HG03439 (cell line): ENCODE data around the gene ZNF236.
A peak's percentile ranks its signal among the peaks of the same experiment; 100 is the strongest.

Experiments used
- ATAC-seq: cut with Tn5 transposase; IDR thresholded peaks from one replicate; pipeline ENCODE4 v1.9.1; 2021; ENCODE audit warnings: mild to moderate bottlenecking, moderate library complexity; ENCODE audit not compliant: unreplicated experiment

The ZNF236 gene

DNA sequence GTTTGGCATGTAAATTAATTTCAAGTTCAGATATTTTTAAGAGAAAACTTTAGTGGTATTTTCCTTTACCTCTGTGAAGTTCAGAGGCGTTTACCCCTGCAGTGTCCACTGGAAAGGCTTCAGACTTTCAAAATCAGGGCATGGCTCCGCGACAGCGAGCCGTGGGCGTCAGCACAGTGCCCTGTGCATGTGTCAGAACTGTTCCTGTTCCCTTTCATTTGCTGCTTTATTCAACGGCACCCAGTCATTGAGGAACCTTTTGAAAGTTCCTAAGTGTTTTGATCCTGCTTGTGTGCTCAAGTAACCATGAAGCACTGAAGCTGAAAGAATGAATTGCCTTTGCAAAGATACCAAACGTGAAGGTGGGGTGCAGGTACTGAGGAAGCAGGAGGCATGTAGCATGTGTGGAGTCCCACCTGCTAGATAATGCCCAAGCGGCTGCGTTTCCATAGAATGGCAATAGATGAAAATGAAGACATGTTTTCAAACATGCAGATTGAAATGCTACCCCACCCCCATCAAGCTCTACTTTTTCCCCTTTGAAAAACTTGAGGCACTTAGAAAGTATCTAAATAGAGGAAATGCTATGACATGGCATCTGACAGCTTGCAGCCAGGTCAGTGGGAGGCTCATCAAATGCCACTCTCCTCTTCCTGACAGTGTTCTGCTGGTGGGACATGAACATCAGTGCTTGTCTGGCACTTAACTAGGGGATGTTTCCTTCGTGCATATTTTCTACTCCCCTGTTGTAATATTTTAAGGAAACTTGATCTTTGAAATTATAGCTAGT, 148.6 kb downstream of the ZNF236 start:
- no peak for ATAC-seq

DNA sequence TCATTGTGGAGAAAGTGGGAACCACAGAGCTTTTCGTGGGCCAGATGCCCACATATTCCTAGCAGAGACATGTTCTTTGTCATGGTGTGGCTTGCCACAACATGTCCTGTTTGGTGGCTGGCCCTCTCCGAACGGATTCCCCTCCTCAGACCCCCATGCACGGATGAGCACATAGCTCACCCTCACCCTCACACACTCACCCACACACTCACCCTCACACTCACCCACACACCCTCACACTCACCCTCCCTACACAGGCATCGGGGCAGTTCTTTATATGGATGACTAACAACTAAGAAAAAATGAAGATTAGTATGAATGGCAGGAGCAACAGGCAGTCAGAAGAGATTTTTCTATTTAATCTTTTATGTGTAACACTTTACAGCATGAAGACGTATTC, 149.9 kb downstream of the ZNF236 start:
- no peak for ATAC-seq

DNA sequence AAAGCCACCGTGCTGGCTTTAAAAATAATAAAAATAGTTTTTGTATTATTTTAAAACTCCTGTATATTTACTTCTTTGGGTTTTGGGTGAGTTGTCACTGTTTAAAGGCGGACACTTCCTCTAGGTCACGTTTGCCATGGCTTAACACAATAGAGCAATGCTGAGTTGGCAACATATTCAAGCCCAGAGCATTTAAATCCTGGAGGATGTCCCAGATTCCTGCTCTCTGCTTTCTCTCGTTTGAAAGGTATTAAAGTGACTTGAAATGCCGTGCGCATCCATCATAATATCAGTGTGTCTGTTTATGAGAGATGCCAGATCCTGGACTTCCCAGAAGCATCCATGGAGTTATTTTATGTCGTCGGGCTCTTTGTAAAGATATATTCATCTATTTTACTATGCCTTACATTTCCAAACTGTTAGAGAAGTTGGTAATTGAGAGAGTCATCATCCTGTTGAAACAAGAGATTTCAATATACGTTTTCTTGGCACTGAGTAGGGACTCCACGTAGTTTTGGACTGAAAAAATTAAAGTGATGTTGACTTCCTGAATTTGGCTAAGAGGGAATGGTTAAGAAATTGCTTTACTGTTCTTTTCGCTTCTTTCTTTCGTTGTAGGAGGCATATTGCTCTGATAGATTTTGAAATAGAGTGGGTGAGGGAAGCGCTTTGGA, 150.6 kb downstream of the ZNF236 start:
- ATAC-seq: no peak

- no peak for ATAC-seq
Measured at GRCh38 chr18:76973520-76974266, 151.3 kb downstream of the ZNF236 start.

- ATAC-seq: no peak
Measured at GRCh38 chr18:76974386-76974785, 152.0 kb downstream of the ZNF236 start.

DNA sequence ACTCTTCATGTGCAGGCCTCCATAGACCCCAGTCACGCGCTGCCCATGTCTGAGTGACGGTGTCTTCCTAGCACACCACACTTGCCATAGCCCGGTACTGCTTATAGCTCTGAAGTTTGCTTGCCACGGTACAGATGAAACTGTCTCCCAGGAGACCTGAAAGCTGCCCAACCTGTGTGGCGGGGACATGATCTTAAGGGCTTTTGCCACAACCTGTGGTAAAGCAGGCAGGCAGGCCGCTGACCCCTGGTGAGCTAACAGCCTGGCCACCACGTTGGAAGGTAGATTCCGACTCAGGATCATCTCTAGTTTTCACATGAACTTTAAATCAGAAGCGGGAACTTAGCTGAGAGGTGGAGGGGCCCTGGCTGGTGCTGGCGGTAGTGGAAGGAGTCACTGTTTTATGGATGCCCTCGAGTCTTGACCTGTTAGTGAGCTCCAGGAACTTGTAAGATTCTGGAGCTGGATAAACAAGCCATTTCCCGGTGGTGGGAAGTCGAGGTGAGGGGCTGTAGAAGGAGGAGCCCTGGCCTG, 153.3 kb downstream of the ZNF236 start:
- no peak for ATAC-seq

DNA sequence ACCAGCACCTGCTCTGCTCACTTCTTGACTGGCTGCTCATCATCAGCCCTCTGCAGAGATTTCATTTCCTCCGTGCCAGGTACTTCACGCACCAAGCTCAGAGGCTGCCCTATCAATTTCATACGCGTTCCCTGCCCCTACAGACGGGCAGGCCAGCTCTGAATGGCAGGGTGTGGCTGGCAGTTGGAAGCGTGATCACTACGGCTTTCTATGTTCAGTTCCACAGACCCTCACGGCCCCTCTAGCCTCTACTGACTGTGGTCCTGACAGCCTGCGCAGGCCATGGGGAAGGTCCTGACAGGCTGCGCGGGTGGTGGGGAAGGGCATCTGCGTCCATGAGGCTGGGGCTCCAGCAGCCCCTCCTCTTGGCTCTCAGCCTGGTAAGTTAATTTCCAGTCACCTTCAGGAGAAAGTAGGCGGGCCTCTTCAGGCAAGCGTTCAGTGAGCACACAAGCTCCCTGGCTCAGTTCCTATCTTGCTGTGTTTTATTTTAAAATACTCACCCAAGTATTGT, 154.8 kb downstream of the ZNF236 start:
- ATAC-seq: no peak

- no peak for ATAC-seq
Measured at GRCh38 chr18:76977684-76978232, 155.4 kb downstream of the ZNF236 start.

DNA sequence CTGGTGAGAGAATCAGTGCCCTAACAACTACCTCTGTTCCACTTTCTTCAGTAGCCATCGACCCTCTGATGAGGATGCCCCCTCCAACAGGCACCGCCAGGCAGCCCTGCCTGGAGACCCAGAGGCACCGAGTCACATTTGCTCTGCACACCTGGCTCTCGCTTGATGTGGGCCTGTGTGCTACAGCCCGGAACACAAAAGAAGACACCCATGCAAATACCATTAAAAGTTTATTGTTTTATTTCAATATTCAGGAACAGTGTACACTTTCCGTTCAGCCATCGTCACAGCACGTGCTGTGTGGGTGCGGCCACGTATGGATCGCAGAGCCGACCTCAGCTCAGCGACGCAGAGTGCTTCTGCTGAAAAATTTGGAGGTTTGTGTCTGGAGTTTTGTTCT, 156.3 kb downstream of the ZNF236 start:
- ATAC-seq: no peak

DNA sequence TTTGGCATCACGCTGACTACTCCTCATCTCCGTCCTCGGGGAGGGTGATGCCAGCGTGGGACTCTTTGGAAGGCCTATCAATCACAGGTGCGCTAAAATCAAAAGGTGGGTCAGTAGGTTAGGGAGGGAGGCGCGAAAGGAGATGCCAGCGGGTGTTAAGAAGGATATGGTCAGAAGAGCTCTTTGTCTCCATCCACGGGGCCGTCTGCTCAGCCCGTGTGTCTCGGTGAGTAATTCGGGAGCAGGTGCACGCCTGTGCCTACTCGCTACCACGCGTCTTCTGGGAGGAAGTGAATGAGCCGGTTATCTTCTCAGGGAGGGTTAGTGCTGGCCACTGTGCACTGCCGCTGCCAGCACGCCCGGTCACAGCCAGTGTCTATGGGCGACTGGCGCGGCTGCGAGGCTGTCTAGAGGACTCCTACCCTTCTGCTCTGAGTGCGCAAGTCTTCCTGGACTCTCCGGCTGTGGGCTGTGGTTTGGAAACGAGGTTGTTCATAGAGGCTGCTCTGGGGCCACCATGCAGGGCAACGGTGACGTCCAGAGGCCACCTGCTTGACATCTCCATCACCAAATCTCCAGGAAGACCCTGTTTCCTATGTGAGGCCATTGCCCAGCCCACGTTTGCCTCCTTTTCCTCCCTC, 156.9 kb downstream of the ZNF236 start:
- ATAC-seq: no peak

DNA sequence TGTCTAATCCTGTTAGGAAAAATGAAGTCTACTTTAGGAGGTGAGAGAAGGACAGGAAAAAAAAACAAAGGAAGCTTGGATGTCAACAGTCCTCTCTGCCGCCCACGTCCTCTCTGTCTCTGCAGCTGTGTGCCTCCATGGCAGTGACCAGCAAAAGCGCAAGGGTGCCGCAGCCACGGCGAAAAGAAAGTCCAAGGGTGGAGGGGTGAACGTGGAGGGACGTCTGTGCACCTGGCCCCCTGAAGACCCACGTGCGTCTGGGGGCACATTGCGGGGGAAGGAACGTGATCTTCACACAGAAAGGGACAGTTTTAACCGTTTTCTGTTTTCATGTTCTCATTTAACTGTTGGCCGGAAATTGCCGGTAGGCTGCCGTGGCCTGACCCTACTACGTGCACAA, 157.5 kb downstream of the ZNF236 start:
- ATAC-seq: no peak

DNA sequence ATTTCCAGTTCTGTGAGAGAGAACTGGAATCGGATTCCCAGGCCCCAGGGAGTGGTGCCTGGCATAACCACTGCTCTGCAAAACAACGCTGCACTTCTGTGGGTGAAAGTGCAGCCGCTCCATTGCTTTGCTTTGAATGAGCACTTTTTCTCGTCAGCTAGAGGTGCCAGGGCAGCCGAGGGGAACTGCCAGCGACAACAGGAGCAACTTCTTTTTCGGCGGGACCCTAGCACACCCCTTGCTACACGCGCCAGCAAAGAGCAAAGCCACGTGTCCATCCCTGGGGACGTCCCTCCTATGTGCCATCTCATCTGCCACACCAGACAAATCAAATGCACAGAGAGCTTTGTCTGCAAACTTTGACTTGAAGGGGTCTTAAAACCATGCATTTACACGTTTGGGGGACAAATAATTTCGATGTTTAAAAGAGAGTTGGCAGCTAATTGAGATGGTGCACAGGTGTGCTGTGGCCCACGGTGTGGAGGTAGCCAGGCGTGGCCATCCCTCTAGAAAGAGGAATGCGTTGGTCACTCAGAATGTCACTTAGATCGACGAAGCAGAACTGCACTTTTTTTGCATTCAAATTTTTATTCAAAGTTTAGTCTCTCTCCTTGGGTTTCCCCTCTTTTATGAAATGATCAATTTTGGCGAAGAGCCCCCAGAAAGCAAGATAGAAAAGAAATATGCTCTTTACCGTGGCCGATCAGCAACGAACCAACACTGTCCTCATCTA, 158.5 kb downstream of the ZNF236 start:
- ATAC-seq: peak; percentile 31

GRCh38 chr18:76981396-76981968, 159.1 kb downstream of the ZNF236 start:
- ATAC-seq: peak; percentile 47

- ATAC-seq: no peak
Measured at GRCh38 chr18:76982038-76982437, 159.7 kb downstream of the ZNF236 start.

- peak; percentile 75 for ATAC-seq
Measured at GRCh38 chr18:76982841-76983583, 160.7 kb downstream of the ZNF236 start.

- no peak for ATAC-seq
Measured at GRCh38 chr18:76983613-76984051, 161.3 kb downstream of the ZNF236 start.

GRCh38 chr18:76984193-76985155, 162.1 kb downstream of the ZNF236 start:
- ATAC-seq: no peak
